BE2C (cell line): Measurements from ENCODE around the gene SYNE1.

Experiments used
- DNase-seq: peaks from one replicate; pipeline ENCODE4 v3.0.0-alpha.2; 2020
- H3K27me3 ChIP-seq: fragments of 250-450 bp; sonication (Bioruptor Pico); 2 replicates; pipeline ENCODE4 v1.5.1; 2020; ENCODE audit warnings: mild to moderate bottlenecking
- H3K36me3 ChIP-seq: fragments of 250-450 bp; sonication (Bioruptor Pico); 2 replicates; pipeline ENCODE4 v1.5.1; 2020; ENCODE audit warnings: mild to moderate bottlenecking
- H3K4me1 ChIP-seq: fragments of 250-450 bp; sonication (Bioruptor Pico); 2 replicates; pipeline ENCODE4 v1.5.1; 2020
- H3K4me3 ChIP-seq: 2 replicates; pipeline ENCODE4 v1.5.1; 2011; ENCODE audit warnings: low read depth, low read length
- H3K9me3 ChIP-seq: fragments of 250-450 bp; sonication (Bioruptor Pico); 2 replicates; pipeline ENCODE4 v1.5.1; 2020
- TF ChIP-seq, protein P1 (sequence below): IDR thresholded peaks from 2 replicates; pipeline ENCODE4 v1.5.1; 2012; ENCODE audit warnings: mild to moderate bottlenecking, low read depth, low read length

The SYNE1 gene

DNA sequence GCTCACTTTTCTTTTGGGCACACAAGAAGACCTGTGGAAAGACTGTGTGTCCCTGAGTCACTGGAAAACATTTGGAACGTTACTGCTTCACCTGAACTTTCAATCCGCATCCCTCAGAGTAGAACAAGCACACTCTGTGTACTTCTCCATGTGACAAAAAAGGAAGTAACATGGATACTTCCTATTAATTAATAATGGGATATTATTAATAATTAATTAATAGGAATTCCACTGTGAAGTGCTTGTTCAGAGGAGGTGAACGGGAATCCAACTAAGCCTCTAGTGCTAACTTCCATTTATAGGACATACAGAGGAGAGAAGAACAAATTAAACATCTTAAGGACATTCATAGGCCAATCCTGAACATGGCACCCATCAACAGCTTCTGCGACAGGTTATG, 407.8 kb downstream of the SYNE1 start:
- H3K36me3 ChIP-seq: no peaks in the 10 kb centered on the region
- no peaks in the 10 kb centered on the region for H3K4me1 ChIP-seq
- TF ChIP-seq, protein P1, sequence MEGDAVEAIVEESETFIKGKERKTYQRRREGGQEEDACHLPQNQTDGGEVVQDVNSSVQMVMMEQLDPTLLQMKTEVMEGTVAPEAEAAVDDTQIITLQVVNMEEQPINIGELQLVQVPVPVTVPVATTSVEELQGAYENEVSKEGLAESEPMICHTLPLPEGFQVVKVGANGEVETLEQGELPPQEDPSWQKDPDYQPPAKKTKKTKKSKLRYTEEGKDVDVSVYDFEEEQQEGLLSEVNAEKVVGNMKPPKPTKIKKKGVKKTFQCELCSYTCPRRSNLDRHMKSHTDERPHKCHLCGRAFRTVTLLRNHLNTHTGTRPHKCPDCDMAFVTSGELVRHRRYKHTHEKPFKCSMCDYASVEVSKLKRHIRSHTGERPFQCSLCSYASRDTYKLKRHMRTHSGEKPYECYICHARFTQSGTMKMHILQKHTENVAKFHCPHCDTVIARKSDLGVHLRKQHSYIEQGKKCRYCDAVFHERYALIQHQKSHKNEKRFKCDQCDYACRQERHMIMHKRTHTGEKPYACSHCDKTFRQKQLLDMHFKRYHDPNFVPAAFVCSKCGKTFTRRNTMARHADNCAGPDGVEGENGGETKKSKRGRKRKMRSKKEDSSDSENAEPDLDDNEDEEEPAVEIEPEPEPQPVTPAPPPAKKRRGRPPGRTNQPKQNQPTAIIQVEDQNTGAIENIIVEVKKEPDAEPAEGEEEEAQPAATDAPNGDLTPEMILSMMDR: no peak
- DNase-seq: no peak
- H3K27me3 ChIP-seq: no peaks in the 10 kb centered on the region
- H3K4me3 ChIP-seq: no peak overlapping the region
- no peaks in the 10 kb centered on the region for H3K9me3 ChIP-seq

DNA sequence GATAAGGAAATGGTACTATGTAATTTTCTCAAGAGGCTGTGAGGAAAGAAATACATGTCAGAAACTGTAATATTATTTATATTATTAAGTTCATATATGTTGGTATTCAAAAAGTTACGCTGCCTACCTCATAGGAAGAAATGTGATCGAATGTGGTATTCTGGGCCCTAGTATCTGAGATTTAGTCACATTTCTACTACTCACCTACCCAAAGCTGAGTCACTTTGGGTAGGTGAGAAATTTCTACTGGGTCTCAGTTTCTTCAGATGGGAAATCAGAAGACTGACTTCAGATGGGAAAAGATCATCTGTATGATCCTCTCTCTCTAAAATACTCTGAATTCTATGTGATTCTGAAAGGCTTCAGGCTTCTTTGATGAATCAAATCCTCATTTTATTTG, 411.0 kb downstream of the SYNE1 start:
- Histone ChIP-seq H3K9me3 (no peaks in the 10 kb centered on the region), H3K36me3 (peaks cover 4% of the 10 kb centered on the region; the same call in 1 of the 2 replicates), H3K27me3 (no peaks in the 10 kb centered on the region), H3K4me3 (no peak overlapping the region), H3K4me1 (no peaks in the 10 kb centered on the region)
- TF ChIP-seq, protein P1: no peak
- DNase-seq: no peak

DNA sequence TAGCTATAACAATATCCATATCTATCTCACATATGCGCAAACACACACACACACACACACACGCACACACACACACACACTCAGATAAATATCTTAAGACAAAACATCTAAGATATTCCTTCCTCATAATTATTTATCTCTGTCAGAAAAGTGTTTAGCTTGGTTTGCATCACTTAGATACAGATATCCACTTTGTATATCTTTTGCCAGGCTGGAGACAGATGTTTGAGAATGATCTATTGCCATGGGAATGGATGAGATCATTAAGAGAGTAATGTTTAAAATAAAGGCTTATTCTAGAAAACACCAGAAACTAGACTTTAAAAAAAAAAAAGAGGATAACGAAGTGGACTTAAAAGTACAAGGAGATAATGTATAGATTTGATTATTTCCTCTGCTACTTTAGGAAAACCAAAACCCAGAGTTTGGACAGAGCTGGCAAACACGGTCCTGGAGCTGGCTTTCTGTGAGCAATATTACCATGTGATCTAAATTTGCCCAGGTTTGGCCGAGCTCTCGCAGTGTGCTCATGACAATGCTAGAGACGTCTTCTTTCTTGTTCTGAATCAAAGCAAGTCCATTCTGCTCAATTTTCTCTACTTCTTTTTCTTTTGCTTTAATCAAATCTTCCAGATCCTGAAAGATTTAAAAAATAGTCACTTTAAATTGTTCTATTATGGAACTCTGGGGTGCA, 411.8 kb downstream of the SYNE1 start:
- no peaks in the 10 kb centered on the region for H3K27me3 ChIP-seq
- no peaks in the 10 kb centered on the region for H3K4me1 ChIP-seq
- TF ChIP-seq, protein P1: no peak
- H3K36me3 ChIP-seq: peaks cover 4% of the 10 kb centered on the region; the same call in 1 of the 2 replicates
- no peak overlapping the region for H3K4me3 ChIP-seq
- no peaks in the 10 kb centered on the region for H3K9me3 ChIP-seq
- DNase-seq: no peak

DNA sequence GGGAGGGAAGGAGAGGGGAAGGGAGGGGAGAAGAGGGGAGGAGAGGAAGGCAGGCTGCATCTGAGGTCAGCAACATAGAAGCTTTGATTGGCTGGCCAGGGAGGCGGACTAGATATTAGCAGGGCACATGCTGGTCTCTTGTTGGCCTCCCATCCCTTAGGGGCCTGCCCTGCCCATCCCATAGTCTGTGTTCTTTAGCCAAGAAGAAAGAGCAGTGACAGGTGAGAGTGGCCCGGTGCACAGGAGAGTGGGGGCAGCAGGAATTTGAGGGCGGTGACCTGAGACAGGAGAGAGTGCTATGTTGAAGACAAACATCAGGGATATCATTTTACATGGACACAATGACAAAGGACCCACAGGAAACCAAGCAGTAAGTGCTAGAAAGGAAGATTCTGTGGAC, 413.5 kb downstream of the SYNE1 start:
- H3K4me3 ChIP-seq: no peak overlapping the region
- H3K27me3 ChIP-seq: no peaks in the 10 kb centered on the region
- no peak for DNase-seq
- no peaks in the 10 kb centered on the region for H3K4me1 ChIP-seq
- peaks cover 4% of the 10 kb centered on the region; the same call in 1 of the 2 replicates for H3K36me3 ChIP-seq
- H3K9me3 ChIP-seq: no peaks in the 10 kb centered on the region
- TF ChIP-seq, protein P1: no peak

DNA sequence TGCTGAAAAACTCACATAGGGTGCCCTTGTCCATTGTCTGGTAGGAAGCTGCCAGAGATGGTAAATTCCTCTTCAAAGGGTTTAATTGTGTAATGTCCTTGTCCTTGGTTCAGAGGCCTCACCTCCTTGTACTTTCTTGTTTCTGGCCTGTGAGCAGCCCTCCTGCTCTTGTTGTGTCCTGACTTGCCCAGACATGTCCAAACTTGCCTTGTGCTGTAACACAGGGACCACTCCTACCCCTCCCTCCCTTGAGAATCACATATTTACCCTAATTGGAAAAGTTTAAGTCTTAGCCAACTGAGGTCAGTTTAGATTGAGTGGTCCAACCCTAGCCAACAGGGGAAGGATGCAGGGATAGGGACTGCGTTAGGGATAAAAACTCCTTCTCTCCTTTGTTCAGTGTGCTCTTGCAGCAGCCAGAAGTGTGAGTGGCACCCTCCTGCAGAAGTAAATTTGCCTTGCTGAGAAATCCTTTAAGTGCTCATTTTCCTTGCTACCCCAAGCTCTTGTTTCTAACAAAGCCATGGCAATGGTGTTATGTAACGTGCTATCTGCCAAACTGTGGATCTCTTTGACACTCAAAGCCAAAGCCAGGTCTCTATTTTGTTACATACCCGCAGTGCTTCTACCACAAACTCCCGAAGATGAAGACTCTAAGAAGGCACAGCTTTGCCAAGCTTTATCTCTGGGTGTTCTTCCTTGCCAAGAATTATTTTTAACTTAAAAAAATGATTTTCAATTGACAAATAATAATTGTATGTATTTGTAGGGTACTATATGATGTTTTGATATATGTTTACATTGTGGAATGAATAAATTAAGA, 415.1 kb downstream of the SYNE1 start:
- H3K27me3 ChIP-seq: no peaks in the 10 kb centered on the region
- no peaks in the 10 kb centered on the region for H3K4me1 ChIP-seq
- H3K9me3 ChIP-seq: no peaks in the 10 kb centered on the region
- H3K4me3 ChIP-seq: no peak overlapping the region
- no peak for DNase-seq
- TF ChIP-seq, protein P1: no peak
- peaks cover 4% of the 10 kb centered on the region; the same call in 1 of the 2 replicates for H3K36me3 ChIP-seq

DNA sequence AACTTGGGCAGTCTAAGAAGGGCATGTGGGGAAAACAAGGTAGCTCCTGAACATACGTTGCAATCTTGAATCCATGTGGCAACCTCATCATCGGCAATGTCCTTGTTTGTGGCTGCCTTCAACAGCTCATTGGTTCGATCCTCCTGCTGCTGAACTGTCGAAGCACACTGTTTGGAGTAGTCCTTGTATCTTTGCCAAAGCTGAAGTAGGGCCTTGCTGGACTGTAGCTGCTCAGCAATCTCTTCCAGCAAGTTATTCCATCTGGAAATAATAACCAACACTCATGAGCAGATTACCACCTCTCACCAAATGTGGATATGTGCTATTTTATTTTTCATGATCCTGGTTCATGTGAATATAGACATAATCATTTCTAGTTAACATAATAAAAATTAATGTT, 416.4 kb downstream of the SYNE1 start:
- peaks cover 4% of the 10 kb centered on the region; the same call in 1 of the 2 replicates for H3K36me3 ChIP-seq
- DNase-seq: no peak
- H3K4me3 ChIP-seq: no peak overlapping the region
- no peaks in the 10 kb centered on the region for H3K4me1 ChIP-seq
- TF ChIP-seq, protein P1: no peak
- H3K27me3 ChIP-seq: no peaks in the 10 kb centered on the region
- no peaks in the 10 kb centered on the region for H3K9me3 ChIP-seq
